Endothelial cell of umbilical vein (primary cell): Measurements from ENCODE around the gene CHPF2. TPM values are rescaled to one million over a fixed set of nuclear protein-coding genes. Genes with fewer than 3 reads are reported as not detected.

Source experiments
- BruUV-seq: library from RNA; stranded (reverse); fragments of 400-500 nt; replicated peaks from 2 replicates; lab custom pipeline; 2021; lab: Mats Ljungman, UMichigan
- CTCF ChIA-PET: fragments of 300-600, 350-600 bp; sonication (Branson Sonifier 250); formaldehyde crosslinking; loops from one replicate; lab custom pipeline; 2021; ENCODE audit warnings: antibody characterized with exemption, inconsistent platforms; lab: Charles Lee
- POLR2A ChIA-PET: fragments of 300-600, 350-600 bp; sonication (Branson Sonifier 250); formaldehyde crosslinking; loops from one replicate; lab custom pipeline; 2021; ENCODE audit warnings: antibody characterized with exemption, inconsistent platforms; lab: Charles Lee
- DNase-seq: peaks from one replicate; pipeline ENCODE4 v3.0.0-alpha.2; 2011; ENCODE audit warnings: low read depth, low spot score
- FAIRE-seq: peaks from 2 replicates; lab custom pipeline; 2011; peaks lifted over from hg19 to GRCh38; lab: Jason Lieb, UNC
- H2AFZ ChIP-seq: 2 replicates; pipeline ENCODE4 v1.6.0; 2012; ENCODE audit warnings: low read depth, low read length, control low read depth, inconsistent platforms
- H3K27ac ChIP-seq: 2 replicates; pipeline ENCODE4 v1.5.1; 2011; ENCODE audit warnings: low read depth, mild to moderate bottlenecking, control low read depth, low read length, moderate library complexity; ENCODE audit not compliant: insufficient read depth
- H3K27me3 ChIP-seq, 2 experiments: 2 replicates each; pipeline versions ENCODE4 v1.6.0 to v1.6.1; 2011; ENCODE audit warnings: low read length in 2 of 2, mixed read lengths in 1 of 2; ENCODE audit not compliant: control insufficient read depth in 2 of 2, insufficient read depth in 2 of 2
- H3K36me3 ChIP-seq, 2 experiments: 2 replicates in 1 of 2; 3 replicates in 1 of 2; pipeline ENCODE4 v1.5.1; 2011; ENCODE audit warnings: low read length in 2 of 2, mild to moderate bottlenecking in 1 of 2, moderate library complexity in 1 of 2; ENCODE audit not compliant: control insufficient read depth in 2 of 2, insufficient read depth in 2 of 2; ENCODE audit errors: extremely low read depth in 1 of 2
- H3K4me1 ChIP-seq: 3 replicates; pipeline ENCODE4 v1.5.1; 2011; ENCODE audit warnings: mild to moderate bottlenecking, low read length; ENCODE audit not compliant: control insufficient read depth, insufficient read depth; ENCODE audit errors: extremely low read depth
- H3K4me2 ChIP-seq: 2 replicates; pipeline ENCODE4 v1.6.1; 2011; ENCODE audit warnings: low read length, control low read depth, mixed read lengths; ENCODE audit not compliant: insufficient read depth
- H3K4me3 ChIP-seq, 3 experiments: fragments of 200-600 bp in 1 of 3; sonication (generic), shearing (Covaris generic) in 1 of 3; replicated peaks in 1 of 3; 2 replicates each; pipeline ENCODE4 v1.5.1; 2011 to 2016; ENCODE audit warnings: control low read depth in 3 of 3, low read length in 3 of 3, mild to moderate bottlenecking in 2 of 3, inconsistent platforms in 1 of 3, low read depth in 1 of 3, moderate library complexity in 1 of 3; ENCODE audit not compliant: insufficient read depth in 1 of 3
- H3K79me2 ChIP-seq: 2 replicates; pipeline ENCODE4 v1.6.0; 2012; ENCODE audit warnings: low read length, inconsistent platforms; ENCODE audit not compliant: control insufficient read depth, insufficient read depth
- H3K9ac ChIP-seq: replicated peaks from 2 replicates; pipeline ENCODE3; 2011; ENCODE audit warnings: low read length, control low read depth; ENCODE audit not compliant: insufficient read depth; ENCODE audit errors: extremely low read depth
- H3K9me1 ChIP-seq: replicated peaks from 3 replicates; pipeline ENCODE4 v1.6.0; 2011; ENCODE audit warnings: mild to moderate bottlenecking, low read length; ENCODE audit not compliant: control insufficient read depth, insufficient read depth; ENCODE audit errors: extremely low read depth
- H3K9me3 ChIP-seq: replicated peaks from 2 replicates; pipeline ENCODE4 v1.5.1; 2012; ENCODE audit warnings: low read length, inconsistent platforms; ENCODE audit not compliant: control insufficient read depth, insufficient read depth
- H4K20me1 ChIP-seq: replicated peaks from 2 replicates; pipeline ENCODE3; 2011; ENCODE audit warnings: mild to moderate bottlenecking, low read length; ENCODE audit not compliant: control insufficient read depth, insufficient read depth; ENCODE audit errors: extremely low read depth
- EZH2 ChIP-seq: IDR thresholded peaks from 2 replicates; pipeline ENCODE4 v1.6.1; 2012; ENCODE audit warnings: borderline replicate concordance, low read depth, mild to moderate bottlenecking, moderate library complexity, low read length, inconsistent platforms; ENCODE audit not compliant: severe bottlenecking
- FOS ChIP-seq: IDR thresholded peaks from 2 replicates; pipeline ENCODE4 v1.6.1; 2011; ENCODE audit warnings: mild to moderate bottlenecking, low read length, moderate library complexity, borderline replicate concordance; ENCODE audit not compliant: insufficient read depth
- GATA2 ChIP-seq: IDR thresholded peaks from 2 replicates; pipeline ENCODE4 v1.7.0; 2011; ENCODE audit warnings: low read depth, mild to moderate bottlenecking, moderate library complexity, mixed read lengths, low read length; ENCODE audit not compliant: insufficient read length, insufficient read depth
- JUN ChIP-seq: IDR thresholded peaks from 2 replicates; pipeline ENCODE4 v1.6.1; 2011; ENCODE audit warnings: borderline replicate concordance, low read depth; ENCODE audit not compliant: insufficient read length, insufficient read depth
- MYC ChIP-seq: IDR thresholded peaks from one replicate; pipeline ENCODE4 v1.6.1; 2011; ENCODE audit warnings: mild to moderate bottlenecking, low read depth, low read length
- POLR2A ChIP-seq: IDR thresholded peaks from 2 replicates; pipeline ENCODE4 v1.6.1; 2012; ENCODE audit warnings: low read depth, mild to moderate bottlenecking, control low read depth, low read length
- POLR2AphosphoS5 ChIP-seq: IDR thresholded peaks from 2 replicates; pipeline ENCODE4 v1.6.1; 2012; ENCODE audit warnings: low read depth, mild to moderate bottlenecking, control low read depth, low read length, moderate library complexity; ENCODE audit not compliant: insufficient read depth
- dilution Hi-C: fragments of 300-500 bp; cut with MboI; formaldehyde crosslinking; loops from one replicate; pipeline ENCODE4 v1.15.0; 2019; ENCODE audit warnings: low sequenced_read_pairs; ENCODE audit not compliant: extremely low pct_ligation_motif_present
- intact Hi-C: fragments of 100-400 bp; cut with micrococcal nuclease; formaldehyde crosslinking; loops from one replicate; pipeline ENCODE4 v1.10.0; 2022
- polyA plus RNA-seq, 4 experiments: library from polyadenylated mRNA; depleted of rRNA in 3 of 4; stranded (reverse) in 3 of 4; unstranded in 1 of 4; fragments of >200 nt; gene quantifications; 2 replicates each; pipeline versions ENCODE4 v1.2.1 to v1.2.3, GENCODE V29; 2011 to 2012; ENCODE audit warnings: missing spikeins in 1 of 4
- total RNA-seq: library from RNA; stranded (reverse); gene quantifications from 2 replicates; pipeline ENCODE4 v1.2.3, GENCODE V29; 2021
- TF ChIP-seq, protein P1 (sequence below), 2 donors: IDR thresholded peaks; 1 replicate in 1 of 2; 2 replicates in 1 of 2; pipeline ENCODE4 v1.5.1; 2011; ENCODE audit warnings: low read length in 2 of 2, mild to moderate bottlenecking in 2 of 2, moderate library complexity in 2 of 2, control low read depth in 1 of 2, inconsistent platforms in 1 of 2, low read depth in 1 of 2; ENCODE audit not compliant: insufficient read depth in 1 of 2; ENCODE audit errors: extremely low read depth in 1 of 2
- TF ChIP-seq, protein P2 (sequence below): IDR thresholded peaks from 2 replicates; pipeline ENCODE4 v1.6.1; 2011; ENCODE audit not compliant: insufficient read depth, insufficient read length

The CHPF2 gene
- total and polyA plus RNA-seq, 2 donors (not counting 3 experiments of a cell fraction or from before 2014, with no cell fraction given): 72.8 to 75.0 TPM

DNA sequence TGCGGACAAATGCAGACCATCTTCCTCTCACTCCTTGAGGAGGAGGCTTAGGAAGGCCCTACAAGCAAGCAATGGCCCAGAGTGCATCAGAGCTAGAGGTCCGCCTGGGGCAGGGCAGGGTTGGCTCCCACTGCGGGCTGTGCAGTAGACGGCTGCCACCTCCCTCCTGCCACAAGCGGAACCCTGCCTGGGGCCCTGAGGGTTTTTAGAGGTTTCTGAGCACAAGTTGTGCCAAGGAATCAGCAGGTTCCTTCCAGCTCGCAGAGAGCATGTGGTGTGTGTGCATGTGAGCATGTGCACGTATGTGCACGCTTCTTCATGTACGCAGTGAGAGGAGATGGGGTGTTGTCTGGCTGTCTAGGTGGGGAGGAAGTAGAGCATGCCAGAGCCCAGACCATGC, 42.1 kb downstream of the CHPF2 start:
- Histone ChIP-seq H3K36me3 (no peaks in the 10 kb centered on the region), H3K4me2 (no peak overlapping the region), H3K9me3 (no peaks in the 10 kb centered on the region), H3K9me1 (no peaks in the 10 kb centered on the region), H3K9ac (no peak overlapping the region), H4K20me1 (no peaks in the 10 kb centered on the region), H3K79me2 (no peaks in the 10 kb centered on the region), H3K27me3 (peaks cover 7 to 10% of the 10 kb centered on the region in 2 experiments), H3K4me1 (no peaks in the 10 kb centered on the region), H3K4me3 (no peak overlapping the region), H3K27ac (no peak overlapping the region), H2AFZ (no peak overlapping the region)
- dilution Hi-C loops: no loop called here
- FAIRE-seq: no peak
- ChIA-PET POLR2A (no interaction called here), CTCF (no interaction called here)
- BruUV-seq: no TSS peak
- no peak for DNase-seq
- intact Hi-C loops: no loop called here
- TF ChIP-seq POLR2AphosphoS5 (no peak), EZH2 (no peak), FOS (no peak), JUN (no peak), POLR2A (no peak), GATA2 (no peak), MYC (no peak)
- TF ChIP-seq, protein P1, sequence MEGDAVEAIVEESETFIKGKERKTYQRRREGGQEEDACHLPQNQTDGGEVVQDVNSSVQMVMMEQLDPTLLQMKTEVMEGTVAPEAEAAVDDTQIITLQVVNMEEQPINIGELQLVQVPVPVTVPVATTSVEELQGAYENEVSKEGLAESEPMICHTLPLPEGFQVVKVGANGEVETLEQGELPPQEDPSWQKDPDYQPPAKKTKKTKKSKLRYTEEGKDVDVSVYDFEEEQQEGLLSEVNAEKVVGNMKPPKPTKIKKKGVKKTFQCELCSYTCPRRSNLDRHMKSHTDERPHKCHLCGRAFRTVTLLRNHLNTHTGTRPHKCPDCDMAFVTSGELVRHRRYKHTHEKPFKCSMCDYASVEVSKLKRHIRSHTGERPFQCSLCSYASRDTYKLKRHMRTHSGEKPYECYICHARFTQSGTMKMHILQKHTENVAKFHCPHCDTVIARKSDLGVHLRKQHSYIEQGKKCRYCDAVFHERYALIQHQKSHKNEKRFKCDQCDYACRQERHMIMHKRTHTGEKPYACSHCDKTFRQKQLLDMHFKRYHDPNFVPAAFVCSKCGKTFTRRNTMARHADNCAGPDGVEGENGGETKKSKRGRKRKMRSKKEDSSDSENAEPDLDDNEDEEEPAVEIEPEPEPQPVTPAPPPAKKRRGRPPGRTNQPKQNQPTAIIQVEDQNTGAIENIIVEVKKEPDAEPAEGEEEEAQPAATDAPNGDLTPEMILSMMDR (IDR thresholded peaks at IDR 0.05; ENCODE audit: extremely low read depth in 1 of 2, insufficient read depth in 1 of 2, low read depth in 1 of 2, low read length in 2 of 2): no peak
- TF ChIP-seq, protein P2, sequence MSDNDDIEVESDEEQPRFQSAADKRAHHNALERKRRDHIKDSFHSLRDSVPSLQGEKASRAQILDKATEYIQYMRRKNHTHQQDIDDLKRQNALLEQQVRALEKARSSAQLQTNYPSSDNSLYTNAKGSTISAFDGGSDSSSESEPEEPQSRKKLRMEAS: no peak
